ENCODE data around the gene C17orf75.

C17orf75 gene

GRCh38 chr17:32289471-32290070 is 52.4 kb downstream of the C17orf75 start:
- DNase-seq (ENCODE audit: low read depth, low spot score): no peak
- no peak for TF ChIP-seq CTCF (IDR thresholded peaks at IDR 0.05; ENCODE audit: low read depth, low read length)
- H3K4me3 ChIP-seq (ENCODE audit: low read depth, low read length): no peak overlapping the region
- in situ Hi-C loops (cut with HindIII; ENCODE audit: low sequenced_read_pairs): no loop called here

GRCh38 chr17:32288615-32289014 is 53.4 kb downstream of the C17orf75 start:
- H3K4me3 ChIP-seq (ENCODE audit: low read depth, low read length): no peak overlapping the region
- peak; percentile 24 for DNase-seq (ENCODE audit: low read depth, low spot score)
- in situ Hi-C loops (cut with HindIII; ENCODE audit: low sequenced_read_pairs): no loop called here
- no peak for TF ChIP-seq CTCF (IDR thresholded peaks at IDR 0.05; ENCODE audit: low read depth, low read length)

GRCh38 chr17:32287804-32288511 is 54.0 kb downstream of the C17orf75 start:
- TF ChIP-seq CTCF (IDR thresholded peaks at IDR 0.05; ENCODE audit: low read depth, low read length): no peak
- in situ Hi-C loops (cut with HindIII; ENCODE audit: low sequenced_read_pairs): no loop called here
- no peak overlapping the region for H3K4me3 ChIP-seq (ENCODE audit: low read depth, low read length)
- no peak for DNase-seq (ENCODE audit: low read depth, low spot score)

GRCh38 chr17:32286518-32286900 is 55.5 kb downstream of the C17orf75 start:
- DNase-seq (ENCODE audit: low read depth, low spot score): no peak
- in situ Hi-C loops (cut with HindIII; ENCODE audit: low sequenced_read_pairs): no loop called here
- no peak overlapping the region for H3K4me3 ChIP-seq (ENCODE audit: low read depth, low read length)
- no peak for TF ChIP-seq CTCF (IDR thresholded peaks at IDR 0.05; ENCODE audit: low read depth, low read length)

GRCh38 chr17:32285746-32286517 is 56.0 kb downstream of the C17orf75 start:
- in situ Hi-C loops (cut with HindIII; ENCODE audit: low sequenced_read_pairs): no loop called here
- no peak for DNase-seq (ENCODE audit: low read depth, low spot score)
- TF ChIP-seq CTCF (IDR thresholded peaks at IDR 0.05; ENCODE audit: low read depth, low read length): no peak
- no peak overlapping the region for H3K4me3 ChIP-seq (ENCODE audit: low read depth, low read length)

- in situ Hi-C loops (cut with HindIII; ENCODE audit: low sequenced_read_pairs): no loop called here
- TF ChIP-seq CTCF (IDR thresholded peaks at IDR 0.05; ENCODE audit: low read depth, low read length): no peak
- H3K4me3 ChIP-seq (ENCODE audit: low read depth, low read length): no peak overlapping the region
- DNase-seq (ENCODE audit: low read depth, low spot score): no peak
Observed at GRCh38 chr17:32285306-32285705, 56.7 kb downstream of the C17orf75 start.
